Esophagus squamous epithelium (tissue), 5 donors: ENCODE results near the gene SH3PXD2A. TPM values are rescaled to one million over a fixed set of nuclear protein-coding genes. Genes with fewer than 3 reads are reported as not detected.

Source experiments
- DNase-seq: peaks from one replicate; lab custom pipeline; 2025; lab: John Stamatoyannopoulos, UW
- H3K27ac ChIP-seq, 4 donors: fragments of 200-600 bp; sonication (generic); one replicate each; pipeline ENCODE4 v1.5.1; 2016 to 2019; ENCODE audit warnings: mild to moderate bottlenecking in 1 of 4
- H3K27me3 ChIP-seq, 4 donors: fragments of 200-600 bp; sonication (generic); 1 replicate in 3 of 4; 2 replicates in 1 of 4; pipeline versions ENCODE4 v1.5.1 to v1.6.0; 2017 to 2021; ENCODE audit warnings: antibody characterized with exemption in 1 of 4
- H3K36me3 ChIP-seq, 3 donors: fragments of 200-600 bp; sonication (generic); one replicate each; pipeline ENCODE4 v1.5.1; 2016 to 2019
- H3K4me1 ChIP-seq, 3 donors: fragments of 200-600 bp; sonication (generic); one replicate each; pipeline ENCODE4 v1.5.1; 2017 to 2019
- H3K4me3 ChIP-seq, 4 donors: fragments of 200-600 bp; sonication (generic); 1 replicate in 3 of 4; 2 replicates in 1 of 4; pipeline ENCODE4 v1.5.1; 2016 to 2019; ENCODE audit warnings: mild to moderate bottlenecking in 2 of 4, moderate library complexity in 1 of 4
- H3K9me3 ChIP-seq, 3 donors: fragments of 200-600 bp; sonication (generic); one replicate each; pipeline ENCODE4 v1.5.1; 2016 to 2019
- POLR2A ChIP-seq, 4 donors: fragments of 450-650 bp; IDR thresholded peaks; one replicate each; pipeline ENCODE4 v1.6.1; 2017; ENCODE audit warnings: antibody characterized with exemption in 4 of 4, mild to moderate bottlenecking in 4 of 4, moderate library complexity in 3 of 4
- WGBS, 2 donors: methylation state at CpG; one replicate each; pipeline ENCODE4 v1.1.5; 2018; 5-methylcytosine and 5-hydroxymethylcytosine counted together
- intact Hi-C: fragments of 100-400 bp; cut with DNase I; formaldehyde crosslinking; loops from one replicate; pipeline ENCODE4 v1.15.0; 2022
- total RNA-seq, 4 donors: library from RNA; depleted of rRNA; stranded (reverse); fragments of >200 nt; gene quantifications; one replicate each; pipeline ENCODE4 v1.1.0, GENCODE V29; 2016
- TF ChIP-seq, protein P1 (sequence below), 6 experiments: fragments of 450-650 bp in 4 of 6; fragments of 200-600 bp in 2 of 6; sonication (generic) in 2 of 6; IDR thresholded peaks; one replicate each; pipeline ENCODE4 v1.5.1; 2016 to 2019; ENCODE audit warnings: antibody characterized with exemption in 6 of 6, mild to moderate bottlenecking in 4 of 6, moderate library complexity in 4 of 6
- donor health status: DM: yes; HTN: yes; CAD: no.

The SH3PXD2A gene
- total RNA-seq, 4 donors from 2014 or later: 25.1 to 57.8 (median 42.7) TPM

GRCh38 chr10:103794996-103795395, 60.4 kb downstream of the SH3PXD2A start:
- intact Hi-C loops: no loop called here
- DNase-seq: no peak
- H3K9me3 ChIP-seq: no peaks in the 10 kb centered on the region
- H3K4me1 ChIP-seq: peaks cover 8 to 49% (median 16%) of the 10 kb centered on the region in 3 donors
- WGBS, 2 donors: 90 to 97% methylated on average over 7 of the region's 7 CpGs
- no peak for TF ChIP-seq POLR2A (IDR thresholded peaks at IDR 0.05)
- TF ChIP-seq, protein P1, sequence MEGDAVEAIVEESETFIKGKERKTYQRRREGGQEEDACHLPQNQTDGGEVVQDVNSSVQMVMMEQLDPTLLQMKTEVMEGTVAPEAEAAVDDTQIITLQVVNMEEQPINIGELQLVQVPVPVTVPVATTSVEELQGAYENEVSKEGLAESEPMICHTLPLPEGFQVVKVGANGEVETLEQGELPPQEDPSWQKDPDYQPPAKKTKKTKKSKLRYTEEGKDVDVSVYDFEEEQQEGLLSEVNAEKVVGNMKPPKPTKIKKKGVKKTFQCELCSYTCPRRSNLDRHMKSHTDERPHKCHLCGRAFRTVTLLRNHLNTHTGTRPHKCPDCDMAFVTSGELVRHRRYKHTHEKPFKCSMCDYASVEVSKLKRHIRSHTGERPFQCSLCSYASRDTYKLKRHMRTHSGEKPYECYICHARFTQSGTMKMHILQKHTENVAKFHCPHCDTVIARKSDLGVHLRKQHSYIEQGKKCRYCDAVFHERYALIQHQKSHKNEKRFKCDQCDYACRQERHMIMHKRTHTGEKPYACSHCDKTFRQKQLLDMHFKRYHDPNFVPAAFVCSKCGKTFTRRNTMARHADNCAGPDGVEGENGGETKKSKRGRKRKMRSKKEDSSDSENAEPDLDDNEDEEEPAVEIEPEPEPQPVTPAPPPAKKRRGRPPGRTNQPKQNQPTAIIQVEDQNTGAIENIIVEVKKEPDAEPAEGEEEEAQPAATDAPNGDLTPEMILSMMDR (IDR thresholded peaks at IDR 0.05): no peak
- peaks cover 0 to 65% (median 0%) of the 10 kb centered on the region in 3 donors for H3K36me3 ChIP-seq
- no peak overlapping the region for H3K4me3 ChIP-seq
- H3K27me3 ChIP-seq: no peaks in the 10 kb centered on the region
- peak overlapping the region in 2 of 4 donors; percentile 30 to 90 for H3K27ac ChIP-seq

DNA sequence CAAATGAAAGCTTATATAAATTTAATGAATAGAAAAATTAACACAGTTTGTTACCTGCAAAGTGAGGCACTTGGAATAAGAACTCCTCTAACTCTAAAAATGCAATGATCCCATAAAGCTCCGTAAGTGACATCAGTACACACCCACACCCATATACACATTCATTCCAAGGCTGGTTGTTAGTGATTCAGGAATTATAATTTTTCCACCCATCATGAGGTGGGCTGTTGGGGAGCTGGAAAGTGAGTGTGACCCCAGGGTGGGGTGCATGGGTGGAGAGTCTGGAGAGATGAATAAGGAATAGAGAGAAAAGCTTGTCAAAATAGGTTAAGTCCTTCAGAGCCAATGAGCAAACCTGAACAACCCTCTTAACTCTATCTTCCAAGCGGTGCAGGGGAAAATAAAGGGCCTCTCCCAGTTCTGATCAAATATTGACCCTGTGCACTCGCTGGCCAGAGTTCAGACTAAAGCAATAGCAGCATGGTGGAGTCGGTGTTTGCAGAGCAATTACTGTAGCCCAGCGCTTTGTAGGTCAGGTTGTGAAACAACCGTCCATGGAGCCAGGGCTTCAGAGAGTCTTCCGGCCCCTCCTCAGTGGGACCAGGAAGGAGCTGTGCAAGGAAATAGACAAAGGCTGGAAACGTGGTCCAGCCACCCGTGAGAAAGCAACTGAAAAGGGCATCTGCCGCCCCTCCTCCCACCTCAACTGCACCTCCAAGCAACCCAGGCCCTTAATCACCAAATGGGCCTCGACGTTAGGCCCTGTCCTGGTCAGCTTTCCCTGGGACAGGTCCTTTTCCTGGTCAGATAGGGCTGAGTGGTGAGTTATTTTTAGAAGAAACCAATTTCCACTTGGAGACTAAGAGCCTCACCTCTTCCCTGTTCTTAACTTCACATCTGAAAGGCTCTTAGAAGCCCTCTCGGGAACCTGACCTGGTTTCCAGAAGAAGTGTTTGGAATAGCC, 61.2 kb downstream of the SH3PXD2A start:
- H3K27me3 ChIP-seq: no peaks in the 10 kb centered on the region
- no peak for DNase-seq
- H3K4me3 ChIP-seq: no peak overlapping the region
- TF ChIP-seq, protein P1 (IDR thresholded peaks at IDR 0.05): no peak
- no peak for TF ChIP-seq POLR2A (IDR thresholded peaks at IDR 0.05)
- H3K36me3 ChIP-seq: peaks cover 0 to 57% (median 0%) of the 10 kb centered on the region in 3 donors
- H3K27ac ChIP-seq: peak overlapping the region in 3 of 4 donors; percentile 30 to 90 (median 34)
- H3K9me3 ChIP-seq: no peaks in the 10 kb centered on the region
- intact Hi-C loops: no loop called here
- WGBS, 2 donors: 66 to 71% methylated on average over 11 to 13 of the region's 13 CpGs
- H3K4me1 ChIP-seq: peaks cover 9 to 57% (median 20%) of the 10 kb centered on the region in 3 donors

DNA sequence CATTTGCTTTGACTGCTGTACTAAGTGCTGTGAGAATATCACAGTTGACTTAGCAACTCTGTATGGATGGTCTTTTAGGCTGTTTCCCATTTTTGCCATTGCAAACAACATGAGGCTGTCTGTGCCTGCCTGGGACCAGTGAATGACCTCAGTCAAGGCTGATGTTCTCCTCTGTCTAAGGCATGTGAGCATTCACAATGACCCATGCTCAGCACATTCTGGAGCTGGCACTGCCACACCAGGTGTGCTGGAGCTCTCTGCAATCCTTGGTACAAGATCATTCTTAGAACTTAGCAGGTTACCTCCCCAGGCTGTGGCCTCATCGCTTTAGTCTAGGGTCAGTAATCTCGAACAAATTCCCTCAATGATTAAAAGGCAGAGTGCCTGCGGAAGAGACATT, 61.9 kb downstream of the SH3PXD2A start:
- intact Hi-C loops: no loop called here
- no peak for DNase-seq
- no peak for TF ChIP-seq POLR2A (IDR thresholded peaks at IDR 0.05)
- TF ChIP-seq, protein P1 (IDR thresholded peaks at IDR 0.05): no peak
- Histone ChIP-seq H3K4me3 (no peak overlapping the region), H3K36me3 (peaks cover 0 to 50% (median 0%) of the 10 kb centered on the region in 3 donors), H3K4me1 (peaks cover 14 to 65% (median 23%) of the 10 kb centered on the region in 3 donors), H3K27ac (peak overlapping the region; percentile 28 to 90 (median 32)), H3K27me3 (no peaks in the 10 kb centered on the region), H3K9me3 (no peaks in the 10 kb centered on the region)
- WGBS, 2 donors: 73 to 79% methylated on average over 3 of the region's 3 CpGs

DNA sequence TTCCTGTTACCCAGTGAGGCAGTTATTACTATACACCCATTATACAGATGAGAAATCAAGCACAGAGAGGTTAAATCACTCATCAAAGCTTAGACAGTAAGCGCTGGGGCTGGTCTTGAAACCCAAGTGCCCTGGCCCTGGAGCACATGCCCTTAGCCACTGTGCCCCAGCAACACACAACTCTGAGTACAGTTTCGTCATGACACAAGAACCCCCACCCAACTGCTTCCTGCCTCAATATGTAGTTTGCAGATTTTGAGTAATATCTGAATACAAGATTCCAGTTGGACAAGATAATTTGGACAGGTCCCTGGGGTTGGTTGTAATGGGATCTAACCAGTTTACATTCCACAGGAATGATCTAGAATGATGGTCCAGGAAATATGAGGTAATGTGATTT, 62.8 kb downstream of the SH3PXD2A start:
- Histone ChIP-seq H3K27me3 (no peaks in the 10 kb centered on the region), H3K9me3 (no peaks in the 10 kb centered on the region), H3K27ac (peak overlapping the region; percentile 3 to 90 (median 62)), H3K4me1 (peaks cover 14 to 74% (median 25%) of the 10 kb centered on the region in 3 donors), H3K36me3 (peaks cover 0 to 41% (median 0%) of the 10 kb centered on the region in 3 donors), H3K4me3 (no peak overlapping the region)
- 80 to 87% methylated on average over 1 to 2 of the region's 2 CpGs for WGBS, 2 donors
- intact Hi-C loops: no loop called here
- DNase-seq: no peak
- TF ChIP-seq, protein P1 (IDR thresholded peaks at IDR 0.05): no peak
- TF ChIP-seq POLR2A (IDR thresholded peaks at IDR 0.05): no peak

DNA sequence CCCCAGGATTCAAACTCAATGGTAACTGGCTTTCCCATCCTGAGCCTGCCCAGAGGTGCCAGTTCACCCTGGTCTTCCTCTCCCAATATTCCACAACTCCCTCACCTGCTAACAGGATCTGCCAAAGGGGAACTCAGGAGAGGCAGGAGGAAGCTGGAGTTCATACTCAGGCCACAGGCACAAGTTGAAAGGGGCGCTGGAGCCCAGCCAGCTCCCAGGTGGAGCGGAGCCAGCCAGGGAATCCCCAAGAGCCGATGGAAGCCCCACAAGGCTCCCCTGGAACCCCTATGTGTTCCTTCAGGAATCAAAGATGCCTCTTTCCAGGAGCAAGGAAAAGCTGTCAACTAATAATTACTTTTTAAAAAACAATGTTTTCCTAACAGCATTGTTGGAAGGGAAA, 63.5 kb downstream of the SH3PXD2A start:
- no peak for TF ChIP-seq POLR2A (IDR thresholded peaks at IDR 0.05)
- TF ChIP-seq, protein P1 (IDR thresholded peaks at IDR 0.05): no peak
- Histone ChIP-seq H3K9me3 (no peaks in the 10 kb centered on the region), H3K4me1 (peaks cover 20 to 81% (median 32%) of the 10 kb centered on the region in 3 donors), H3K27me3 (no peaks in the 10 kb centered on the region), H3K27ac (peak overlapping the region; percentile 3 to 90 (median 62)), H3K4me3 (no peak overlapping the region), H3K36me3 (peaks cover 0 to 34% (median 0%) of the 10 kb centered on the region in 3 donors)
- intact Hi-C loops: no loop called here
- WGBS, 2 donors: 0 to 29% methylated on average over 1 of the region's 3 CpGs
- no peak for DNase-seq
